Measurements from ENCODE around the gene MRPS26. TPM values are rescaled to one million over a fixed set of nuclear protein-coding genes. Genes with fewer than 3 reads are reported as not detected.

The MRPS26 gene
- total RNA-seq, 2 donors from 2014 or later = 75.1 to 87.7 TPM

- Histone ChIP-seq H3K27ac (ENCODE audit: low read depth, low read length) (no peak within 1 kb of the TSS), H3K4me1 (ENCODE audit: control insufficient read depth, insufficient read depth, low read length) (peaks cover 11% of the 10 kb centered on the region), H3K9me3 (ENCODE audit: control insufficient read depth, low read length) (no peaks in the 10 kb centered on the region), H3K27me3 (ENCODE audit: control insufficient read depth, insufficient read depth, low read length, poor library complexity, severe bottlenecking) (no peaks in the 10 kb centered on the region), H3K36me3 (ENCODE audit: control insufficient read depth, insufficient read depth, low read length) (peaks cover 33% of the 10 kb centered on the region), H3K9ac (ENCODE audit: extremely low read depth, low read length, poor library complexity, severe bottlenecking) (no peak within 1 kb of the TSS), H3K4me3 (ENCODE audit: low read length) (no peak within 1 kb of the TSS)
- peaks cover 38% of the 10 kb centered on the region for H3K36me3 Mint-ChIP-seq (ENCODE audit: low read depth)
- H3K27ac Mint-ChIP-seq = no peak within 1 kb of the TSS
- WGBS, 2 experiments (ENCODE audit: insufficient coverage in 1 of 2, insufficient read length in 1 of 2) = 93 to 100% methylated on average over 1 to 3 of the region's 3 CpGs
- TF ChIP-seq, protein P1, sequence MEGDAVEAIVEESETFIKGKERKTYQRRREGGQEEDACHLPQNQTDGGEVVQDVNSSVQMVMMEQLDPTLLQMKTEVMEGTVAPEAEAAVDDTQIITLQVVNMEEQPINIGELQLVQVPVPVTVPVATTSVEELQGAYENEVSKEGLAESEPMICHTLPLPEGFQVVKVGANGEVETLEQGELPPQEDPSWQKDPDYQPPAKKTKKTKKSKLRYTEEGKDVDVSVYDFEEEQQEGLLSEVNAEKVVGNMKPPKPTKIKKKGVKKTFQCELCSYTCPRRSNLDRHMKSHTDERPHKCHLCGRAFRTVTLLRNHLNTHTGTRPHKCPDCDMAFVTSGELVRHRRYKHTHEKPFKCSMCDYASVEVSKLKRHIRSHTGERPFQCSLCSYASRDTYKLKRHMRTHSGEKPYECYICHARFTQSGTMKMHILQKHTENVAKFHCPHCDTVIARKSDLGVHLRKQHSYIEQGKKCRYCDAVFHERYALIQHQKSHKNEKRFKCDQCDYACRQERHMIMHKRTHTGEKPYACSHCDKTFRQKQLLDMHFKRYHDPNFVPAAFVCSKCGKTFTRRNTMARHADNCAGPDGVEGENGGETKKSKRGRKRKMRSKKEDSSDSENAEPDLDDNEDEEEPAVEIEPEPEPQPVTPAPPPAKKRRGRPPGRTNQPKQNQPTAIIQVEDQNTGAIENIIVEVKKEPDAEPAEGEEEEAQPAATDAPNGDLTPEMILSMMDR (conservative IDR thresholded peaks at IDR 0.05) = no peak
- H3K4me1 Mint-ChIP-seq = peaks cover 29% of the 10 kb centered on the region
- no peaks in the 10 kb centered on the region for H3K9me3 Mint-ChIP-seq
- DNase-seq = no peak
- H3K4me3 Mint-ChIP-seq = no peak within 1 kb of the TSS
- no peaks in the 10 kb centered on the region for H3K27me3 Mint-ChIP-seq (ENCODE audit: insufficient read depth)
Observed at GRCh38 chr20:3043322-3043721, 2.5 kb upstream of the MRPS26 start, which contains the start of gene GNRH2. TSS of gene GNRH2 (plus strand) at chr20:3043622. CDS start at chr20:3044415, 793 bp downstream.

DNA sequence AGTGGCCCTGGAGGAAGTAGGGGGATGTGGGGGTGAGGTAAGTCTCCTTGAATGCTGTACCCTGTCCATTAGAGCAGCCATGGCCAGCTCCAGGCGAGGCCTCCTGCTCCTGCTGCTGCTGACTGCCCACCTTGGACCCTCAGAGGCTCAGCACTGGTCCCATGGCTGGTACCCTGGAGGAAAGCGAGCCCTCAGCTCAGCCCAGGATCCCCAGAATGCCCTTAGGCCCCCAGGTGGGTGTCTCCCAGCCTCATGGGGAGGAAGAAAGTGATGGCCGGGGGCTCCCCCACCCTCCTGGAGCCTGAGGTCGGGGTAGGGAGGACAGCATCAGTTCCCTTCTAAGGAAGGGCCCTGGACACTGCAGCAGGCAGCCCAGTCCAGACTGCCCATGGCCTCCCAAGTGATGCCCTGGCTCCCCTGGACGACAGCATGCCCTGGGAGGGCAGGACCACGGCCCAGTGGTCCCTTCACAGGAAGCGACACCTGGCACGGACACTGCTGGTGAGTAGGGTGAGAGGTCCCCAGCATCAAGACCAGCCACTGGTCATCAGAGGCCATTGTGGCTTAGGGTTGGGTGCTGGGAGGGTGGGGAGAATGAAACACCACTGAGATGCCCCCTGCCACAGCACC, 1.4 kb upstream of the MRPS26 start:
- 90 to 100% methylated on average over 4 to 8 of the region's 8 CpGs for WGBS, 2 experiments (ENCODE audit: insufficient coverage in 1 of 2, insufficient read length in 1 of 2)
- H3K4me3 Mint-ChIP-seq = peak overlapping the region; percentile 90

GRCh38 chr20:3045042-3045815, 623 bp upstream of the MRPS26 start:
- peaks cover 3% of the 10 kb centered on the region for H3K4me1 ChIP-seq (ENCODE audit: control insufficient read depth, insufficient read depth, low read length)
- 9 to 18% methylated on average over 17 to 24 of the region's 24 CpGs for WGBS, 2 experiments (ENCODE audit: insufficient coverage in 1 of 2, insufficient read length in 1 of 2)
- H3K4me1 Mint-ChIP-seq = peaks cover 23% of the 10 kb centered on the region
- no peaks in the 10 kb centered on the region for H3K27me3 Mint-ChIP-seq (ENCODE audit: insufficient read depth)
- TF ChIP-seq, protein P1 (conservative IDR thresholded peaks at IDR 0.05) = no peak
- H3K4me3 ChIP-seq (ENCODE audit: low read length) = peak overlapping the region; percentile 95
- H3K9me3 ChIP-seq (ENCODE audit: control insufficient read depth, low read length) = no peaks in the 10 kb centered on the region
- no peaks in the 10 kb centered on the region for H3K9me3 Mint-ChIP-seq
- peaks cover 39% of the 10 kb centered on the region for H3K36me3 Mint-ChIP-seq (ENCODE audit: low read depth)
- H3K36me3 ChIP-seq (ENCODE audit: control insufficient read depth, insufficient read depth, low read length) = peaks cover 32% of the 10 kb centered on the region
- no peaks in the 10 kb centered on the region for H3K27me3 ChIP-seq (ENCODE audit: control insufficient read depth, insufficient read depth, low read length, poor library complexity, severe bottlenecking)
- H3K9ac ChIP-seq (ENCODE audit: extremely low read depth, low read length, poor library complexity, severe bottlenecking) = peak overlapping the region; percentile 66
- DNase-seq = no peak
- no peak overlapping the region for H3K27ac ChIP-seq (ENCODE audit: low read depth, low read length)
- peak overlapping the region; percentile 33 for H3K27ac Mint-ChIP-seq
- H3K4me3 Mint-ChIP-seq = peak overlapping the region; percentile 90

More for the DNA sequence above, 1.4 kb upstream of the MRPS26 start:
- Histone ChIP-seq H3K27ac (ENCODE audit: low read depth, low read length) (no peak overlapping the region), H3K4me1 (ENCODE audit: control insufficient read depth, insufficient read depth, low read length) (peaks cover 3% of the 10 kb centered on the region), H3K27me3 (ENCODE audit: control insufficient read depth, insufficient read depth, low read length, poor library complexity, severe bottlenecking) (no peaks in the 10 kb centered on the region), H3K9ac (ENCODE audit: extremely low read depth, low read length, poor library complexity, severe bottlenecking) (no peak overlapping the region), H3K9me3 (ENCODE audit: control insufficient read depth, low read length) (no peaks in the 10 kb centered on the region), H3K4me3 (ENCODE audit: low read length) (no peak overlapping the region), H3K36me3 (ENCODE audit: control insufficient read depth, insufficient read depth, low read length) (peaks cover 33% of the 10 kb centered on the region)
- Mint-ChIP-seq H3K36me3 (ENCODE audit: low read depth) (peaks cover 38% of the 10 kb centered on the region), H3K4me1 (peaks cover 23% of the 10 kb centered on the region), H3K27me3 (ENCODE audit: insufficient read depth) (no peaks in the 10 kb centered on the region), H3K27ac (no peak overlapping the region), H3K9me3 (no peaks in the 10 kb centered on the region)
- no peak for DNase-seq
- TF ChIP-seq, protein P1 (conservative IDR thresholded peaks at IDR 0.05) = no peak

Data from endodermal cell (in vitro differentiated cells).